Measurements from ENCODE around the gene RSPH6A.

GRCh38 chr19:45863335-45863839 lies 48.3 kb upstream of the RSPH6A start:
- TF ChIP-seq CTCF (IDR thresholded peaks at IDR 0.05) (no peak), ATF3 (CRISPR knock-in tag; conservative IDR thresholded peaks at IDR 0.05) (no peak), FOXP4 (CRISPR knock-in tag; IDR thresholded peaks at IDR 0.05) (no peak), ZBTB21 (CRISPR knock-in tag; IDR thresholded peaks at IDR 0.05; ENCODE audit: borderline replicate concordance) (no peak), FOXP1 (CRISPR knock-in tag; IDR thresholded peaks at IDR 0.05; ENCODE audit: borderline replicate concordance) (no peak), ZNF512 (CRISPR knock-in tag; IDR thresholded peaks at IDR 0.05; ENCODE audit: borderline replicate concordance) (no peak), ZNF532 (CRISPR knock-in tag; IDR thresholded peaks at IDR 0.05; ENCODE audit: borderline replicate concordance) (no peak), RELA (CRISPR knock-in tag; IDR thresholded peaks at IDR 0.05; ENCODE audit: borderline replicate concordance) (no peak), NFYB (CRISPR knock-in tag; conservative IDR thresholded peaks at IDR 0.05; ENCODE audit: low read depth) (no peak), TP53 (CRISPR knock-in tag; IDR thresholded peaks at IDR 0.05) (no peak), HMGXB4 (CRISPR knock-in tag; IDR thresholded peaks at IDR 0.05) (no peak), FOXJ3 (CRISPR knock-in tag; IDR thresholded peaks at IDR 0.05; ENCODE audit: borderline replicate concordance) (no peak), ZNF121 (CRISPR knock-in tag; IDR thresholded peaks at IDR 0.05) (no peak), MAX (CRISPR knock-in tag; IDR thresholded peaks at IDR 0.05) (no peak)

All from WTC11 (cell line).